ENCODE results near the gene NTHL1. TPM values are rescaled to one million over a fixed set of nuclear protein-coding genes. Genes with fewer than 3 reads are reported as not detected.

The NTHL1 gene
- total and polyA plus RNA-seq, 2 donors (not counting 3 experiments of a cell fraction or from before 2014, with no cell fraction given) = 39.8 to 65.8 TPM

- no peaks in the 10 kb centered on the region for H3K79me2 ChIP-seq (ENCODE audit: control insufficient read depth, insufficient read depth, low read length)
- no peaks in the 10 kb centered on the region for H3K9me3 ChIP-seq (replicated peaks; ENCODE audit: control insufficient read depth, insufficient read depth, low read length)
- H3K4me2 ChIP-seq (ENCODE audit: insufficient read depth, low read length) = no peak overlapping the region
- no peaks in the 10 kb centered on the region for H3K9me1 ChIP-seq (replicated peaks; ENCODE audit: control insufficient read depth, extremely low read depth, insufficient read depth, low read length)
- POLR2A ChIA-PET = no interaction called here
- CTCF ChIA-PET = interaction anchor here (3.9 kb wide), 1 partner anchor 9 kb away, joined by 23 read pairs; no protein-coding TSS in a partner anchor
- no peaks in the 10 kb centered on the region for H4K20me1 ChIP-seq (replicated peaks; ENCODE audit: control insufficient read depth, extremely low read depth, insufficient read depth, low read length)
- DNase-seq (ENCODE audit: low read depth, low spot score) (no peak), FAIRE-seq (no peak)
- H3K36me3 ChIP-seq (ENCODE audit: control insufficient read depth in 2 of 2, extremely low read depth in 1 of 2, insufficient read depth in 2 of 2, low read length in 2 of 2) = peaks cover 0 to 10% of the 10 kb centered on the region in 2 experiments
- no peak for TF ChIP-seq EZH2 (IDR thresholded peaks at IDR 0.05; ENCODE audit: borderline replicate concordance, low read depth, low read length, severe bottlenecking)
- no peak for TF ChIP-seq FOS (IDR thresholded peaks at IDR 0.05; ENCODE audit: borderline replicate concordance, insufficient read depth, low read length)
- TF ChIP-seq GATA2 (IDR thresholded peaks at IDR 0.05; ENCODE audit: insufficient read depth, insufficient read length, low read depth, low read length) = no peak
- TF ChIP-seq POLR2A (IDR thresholded peaks at IDR 0.05; ENCODE audit: low read depth, low read length) = no peak
- no peak for TF ChIP-seq POLR2AphosphoS5 (IDR thresholded peaks at IDR 0.05; ENCODE audit: insufficient read depth, low read depth, low read length)
- H3K4me1 ChIP-seq (ENCODE audit: control insufficient read depth, extremely low read depth, insufficient read depth, low read length) = peaks cover 7% of the 10 kb centered on the region
- H2AFZ ChIP-seq (ENCODE audit: low read depth, low read length) = no peak overlapping the region
- H3K4me3 ChIP-seq (replicated peaks in 1 of 3; ENCODE audit: insufficient read depth in 1 of 3, low read depth in 1 of 3, low read length in 3 of 3) = no peak overlapping the region
- H3K9ac ChIP-seq (replicated peaks; ENCODE audit: extremely low read depth, insufficient read depth, low read length) = no peak overlapping the region
- intact Hi-C loops (cut with micrococcal nuclease) (no loop called here), dilution Hi-C loops (cut with MboI; ENCODE audit: extremely low pct_ligation_motif_present, low sequenced_read_pairs) (no loop called here)
- no TSS peak for BruUV-seq (replicated peaks)
- peaks cover 22 to 24% of the 10 kb centered on the region in 2 experiments for H3K27me3 ChIP-seq (ENCODE audit: control insufficient read depth in 2 of 2, insufficient read depth in 2 of 2, low read length in 2 of 2)
- H3K27ac ChIP-seq (ENCODE audit: insufficient read depth, low read depth, low read length) = no peak overlapping the region
These were observed 53.9 kb downstream of the NTHL1 start for GRCh38 chr16:1993731-1994131.

GRCh38 chr16:1992704-1993317 lies 54.8 kb downstream of the NTHL1 start:
- intact Hi-C loops (cut with micrococcal nuclease) = no loop called here
- no peaks in the 10 kb centered on the region for H3K79me2 ChIP-seq (ENCODE audit: control insufficient read depth, insufficient read depth, low read length)
- TF ChIP-seq POLR2AphosphoS5 (IDR thresholded peaks at IDR 0.05; ENCODE audit: insufficient read depth, low read depth, low read length) (no peak), MAX (IDR thresholded peaks at IDR 0.05; ENCODE audit: insufficient read depth, insufficient read length) (no peak), MYC (IDR thresholded peaks at IDR 0.05; ENCODE audit: low read depth, low read length) (no peak), POLR2A (IDR thresholded peaks at IDR 0.05; ENCODE audit: low read depth, low read length) (no peak), CTCF (IDR thresholded peaks at IDR 0.05; ENCODE audit: extremely low read depth in 1 of 2, insufficient read depth in 1 of 2, low read depth in 1 of 2, low read length in 2 of 2) (no peak), JUN (IDR thresholded peaks at IDR 0.05; ENCODE audit: borderline replicate concordance, insufficient read depth, insufficient read length, low read depth) (no peak), GATA2 (IDR thresholded peaks at IDR 0.05; ENCODE audit: insufficient read depth, insufficient read length, low read depth, low read length) (no peak), FOS (IDR thresholded peaks at IDR 0.05; ENCODE audit: borderline replicate concordance, insufficient read depth, low read length) (no peak), EZH2 (IDR thresholded peaks at IDR 0.05; ENCODE audit: borderline replicate concordance, low read depth, low read length, severe bottlenecking) (no peak)
- peaks cover 7% of the 10 kb centered on the region for H3K4me1 ChIP-seq (ENCODE audit: control insufficient read depth, extremely low read depth, insufficient read depth, low read length)
- FAIRE-seq = no peak
- CTCF ChIA-PET = interaction anchor here (2.5 to 3.9 kb wide), 2 partner anchors 10 to 148 kb away, joined by 9 to 23 read pairs; no protein-coding TSS in a partner anchor
- POLR2A ChIA-PET = interaction anchor here (0.9 to 1.3 kb wide), 2 partner anchors 28 to 163 kb away, joined by 4 to 5 read pairs; partner anchors contain the start of genes RPS2 and TRAF7
- H3K27me3 ChIP-seq (ENCODE audit: control insufficient read depth in 2 of 2, insufficient read depth in 2 of 2, low read length in 2 of 2) = peaks cover 23 to 24% of the 10 kb centered on the region in 2 experiments
- peaks cover 0 to 5% of the 10 kb centered on the region in 2 experiments for H3K36me3 ChIP-seq (ENCODE audit: control insufficient read depth in 2 of 2, extremely low read depth in 1 of 2, insufficient read depth in 2 of 2, low read length in 2 of 2)
- H3K4me2 ChIP-seq (ENCODE audit: insufficient read depth, low read length) = no peak overlapping the region
- peak overlapping the region; percentile 90 for H2AFZ ChIP-seq (ENCODE audit: low read depth, low read length)
- H3K27ac ChIP-seq (ENCODE audit: insufficient read depth, low read depth, low read length) = no peak overlapping the region
- no peaks in the 10 kb centered on the region for H4K20me1 ChIP-seq (replicated peaks; ENCODE audit: control insufficient read depth, extremely low read depth, insufficient read depth, low read length)
- H3K9ac ChIP-seq (replicated peaks; ENCODE audit: extremely low read depth, insufficient read depth, low read length) = no peak overlapping the region
- no peak for DNase-seq (ENCODE audit: low read depth, low spot score)
- BruUV-seq (replicated peaks) = no TSS peak
- no peaks in the 10 kb centered on the region for H3K9me3 ChIP-seq (replicated peaks; ENCODE audit: control insufficient read depth, insufficient read depth, low read length)
- no peak overlapping the region for H3K4me3 ChIP-seq (replicated peaks in 1 of 3; ENCODE audit: insufficient read depth in 1 of 3, low read depth in 1 of 3, low read length in 3 of 3)
- H3K9me1 ChIP-seq (replicated peaks; ENCODE audit: control insufficient read depth, extremely low read depth, insufficient read depth, low read length) = no peaks in the 10 kb centered on the region
- dilution Hi-C loops (cut with MboI; ENCODE audit: extremely low pct_ligation_motif_present, low sequenced_read_pairs) = no loop called here

Data from endothelial cell of umbilical vein (primary cell).